ENCODE measurements around the gene BCL2L12. TPM values are rescaled to one million over a fixed set of nuclear protein-coding genes. Genes with fewer than 3 reads are reported as not detected.

The BCL2L12 gene
- total and polyA plus RNA-seq, 2 donors (not counting 1 experiment from before 2014, with no cell fraction given) = 19.9 to 22.1 TPM

DNA sequence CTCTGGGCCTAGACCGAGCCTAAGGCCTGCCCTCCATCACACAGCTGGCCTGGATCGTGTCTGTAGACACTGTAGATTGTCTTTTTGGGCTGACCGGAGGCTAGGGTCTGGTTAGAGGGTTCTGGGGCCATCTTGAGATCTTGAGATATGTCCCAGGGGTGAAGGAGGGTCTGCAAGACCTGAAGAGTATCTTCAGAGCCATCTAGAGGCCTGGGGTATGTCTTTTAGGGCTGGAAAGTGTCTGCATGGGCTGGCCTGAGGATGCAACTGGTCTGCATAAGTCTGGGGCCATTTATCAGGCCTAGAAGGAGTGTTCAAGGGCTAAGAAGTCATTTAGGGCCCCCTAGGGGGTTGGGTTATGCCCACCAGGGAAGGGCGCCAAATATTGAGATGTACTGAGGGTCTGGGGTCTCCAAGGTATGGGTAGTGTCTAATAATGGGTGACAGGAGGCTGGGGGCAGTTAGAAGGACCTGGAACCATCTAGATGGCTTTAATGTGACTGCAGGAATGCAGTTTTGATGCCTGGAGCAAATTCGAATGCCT is 23.2 kb upstream of the BCL2L12 start:
- intact Hi-C loops (cut with micrococcal nuclease) = loop anchor here (1.0 kb wide), 2 partner anchors 189 to 235 kb away; partner anchors contain the start of genes AKT1S1, ALDH16A1 and TBC1D17
- TF ChIP-seq EZH2 (IDR thresholded peaks at IDR 0.05; ENCODE audit: borderline replicate concordance, insufficient read depth, low read depth, low read length, poor library complexity, severe bottlenecking) (no peak), CTCF (IDR thresholded peaks at IDR 0.05) (no peak)
- no peaks in the 10 kb centered on the region for H3K9me3 ChIP-seq (ENCODE audit: control extremely low read depth in 1 of 3, control insufficient read depth in 2 of 3, insufficient read depth in 1 of 3, low read length in 2 of 3)
- H3K27ac ChIP-seq (ENCODE audit: low read length in 2 of 2) = peak overlapping the region; percentile 85 to 95
- DNase-seq = no peak
- peak overlapping the region; percentile 87 for H3K9ac ChIP-seq (ENCODE audit: low read length)
- H3K9me3 Mint-ChIP-seq (ENCODE audit: insufficient read depth) = no peaks in the 10 kb centered on the region
- ATAC-seq (ENCODE audit: low read depth) = no peak
- peak overlapping the region; percentile 92 for H3K4me2 ChIP-seq (replicated peaks; ENCODE audit: low read depth, low read length, poor library complexity, severe bottlenecking)
- H3K27me3 ChIP-seq (replicated peaks in 1 of 4; ENCODE audit: control extremely low read depth in 1 of 4, control insufficient read depth in 3 of 4, insufficient read depth in 4 of 4, low read length in 3 of 4) = no peaks in the 10 kb centered on the region
- H3K36me3 ChIP-seq (replicated peaks in 1 of 2; ENCODE audit: control extremely low read depth in 1 of 2, control insufficient read depth in 1 of 2, extremely low read depth in 1 of 2, insufficient read depth in 2 of 2, low read length in 1 of 2) = peaks cover 0 to 26% of the 10 kb centered on the region in 2 experiments
- peaks cover 53% of the 10 kb centered on the region for H3K4me1 Mint-ChIP-seq
- 13% methylated on average over 5 of the region's 5 CpGs for WGBS (ENCODE audit: insufficient coverage)
- peaks cover 23% of the 10 kb centered on the region for H4K20me1 ChIP-seq (ENCODE audit: control insufficient read depth, insufficient read depth, low read length, poor library complexity, severe bottlenecking)
- peaks cover 64% of the 10 kb centered on the region for H3K79me2 ChIP-seq (ENCODE audit: control insufficient read depth, insufficient read depth, low read length)
- peaks cover 37 to 55% of the 10 kb centered on the region in 2 donors for H3K4me1 ChIP-seq (ENCODE audit: control insufficient read depth in 2 of 2, insufficient read depth in 2 of 2, low read length in 2 of 2)
- POLR2A ChIA-PET = interaction anchor here (0.6 to 3.4 kb wide), 7 partner anchors 22 to 208 kb away, joined by 3 to 53 read pairs (median 3); partner anchors contain the start of genes NOSIP, PRMT1 and PRRG2
- peak overlapping the region; percentile 64 to 97 (median 90) for H3K4me3 ChIP-seq (ENCODE audit: control extremely low read depth in 1 of 5, extremely low read depth in 1 of 5, insufficient read depth in 1 of 5, low read depth in 2 of 5, low read length in 4 of 5)
- H2AFZ ChIP-seq (ENCODE audit: insufficient read depth, low read depth, low read length, poor library complexity, severe bottlenecking) = peak overlapping the region; percentile 81
- CTCF ChIA-PET = interaction anchor here (0.9 to 1.5 kb wide), 5 partner anchors 22 to 72 kb away, joined by 3 to 8 read pairs (median 3); partner anchors contain the start of genes IRF3, NOSIP and PRRG2
- no peaks in the 10 kb centered on the region for H3K27me3 Mint-ChIP-seq
- peak overlapping the region; percentile 95 for H3K27ac Mint-ChIP-seq
- peak overlapping the region; percentile 96 for H3K4me3 Mint-ChIP-seq

DNA sequence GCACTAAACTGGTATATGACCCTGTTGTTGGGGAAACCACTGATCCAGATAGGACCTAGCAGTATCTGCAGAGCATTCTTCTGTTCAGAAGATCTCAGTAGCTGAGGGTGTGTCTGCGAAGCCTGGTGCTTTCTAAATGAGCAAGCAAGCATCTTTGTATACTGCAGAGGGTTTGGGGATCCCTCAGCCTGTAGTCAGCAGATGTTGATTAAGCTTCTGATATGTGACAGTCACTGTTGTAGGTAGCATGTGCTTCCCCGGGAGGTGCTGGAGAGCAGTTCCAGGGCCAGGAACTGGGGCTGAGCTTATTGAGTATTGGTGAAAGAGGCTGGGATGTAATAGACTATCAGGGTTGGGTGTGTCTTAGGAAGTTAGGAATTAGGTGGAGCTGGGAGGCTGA is 22.3 kb upstream of the BCL2L12 start:
- Mint-ChIP-seq H3K27ac (no peak overlapping the region), H3K4me3 (peak overlapping the region; percentile 96), H3K4me1 (peaks cover 47% of the 10 kb centered on the region), H3K27me3 (no peaks in the 10 kb centered on the region), H3K9me3 (ENCODE audit: insufficient read depth) (no peaks in the 10 kb centered on the region)
- peaks cover 64% of the 10 kb centered on the region for H3K79me2 ChIP-seq (ENCODE audit: control insufficient read depth, insufficient read depth, low read length)
- H3K27ac ChIP-seq (ENCODE audit: low read length in 2 of 2) = no peak overlapping the region
- no peaks in the 10 kb centered on the region for H3K9me3 ChIP-seq (ENCODE audit: control extremely low read depth in 1 of 3, control insufficient read depth in 2 of 3, insufficient read depth in 1 of 3, low read length in 2 of 3)
- CTCF ChIA-PET = interaction anchor here (1.3 to 1.5 kb wide), 2 partner anchors 25 to 63 kb away, joined by 3 read pairs; partner anchors contain the start of genes NOSIP and PRRG2
- POLR2A ChIA-PET = interaction anchor here (0.9 to 2.3 kb wide), 2 partner anchors 16 to 21 kb away, joined by 3 to 19 read pairs; no protein-coding TSS in a partner anchor
- peaks cover 28 to 46% of the 10 kb centered on the region in 2 donors for H3K4me1 ChIP-seq (ENCODE audit: control insufficient read depth in 2 of 2, insufficient read depth in 2 of 2, low read length in 2 of 2)
- intact Hi-C loops (cut with micrococcal nuclease) = no loop called here
- no peak for TF ChIP-seq EZH2 (IDR thresholded peaks at IDR 0.05; ENCODE audit: borderline replicate concordance, insufficient read depth, low read depth, low read length, poor library complexity, severe bottlenecking)
- TF ChIP-seq CTCF (IDR thresholded peaks at IDR 0.05) = no peak
- DNase-seq (no peak), ATAC-seq (ENCODE audit: low read depth) (no peak)
- H3K36me3 ChIP-seq (replicated peaks in 1 of 2; ENCODE audit: control extremely low read depth in 1 of 2, control insufficient read depth in 1 of 2, extremely low read depth in 1 of 2, insufficient read depth in 2 of 2, low read length in 1 of 2) = peaks cover 0 to 31% of the 10 kb centered on the region in 2 experiments
- peaks cover 23% of the 10 kb centered on the region for H4K20me1 ChIP-seq (ENCODE audit: control insufficient read depth, insufficient read depth, low read length, poor library complexity, severe bottlenecking)
- H3K9ac ChIP-seq (ENCODE audit: low read length) = no peak overlapping the region
- H3K4me3 ChIP-seq (ENCODE audit: control extremely low read depth in 1 of 5, extremely low read depth in 1 of 5, insufficient read depth in 1 of 5, low read depth in 2 of 5, low read length in 4 of 5) = no peak overlapping the region
- H3K27me3 ChIP-seq (replicated peaks in 1 of 4; ENCODE audit: control extremely low read depth in 1 of 4, control insufficient read depth in 3 of 4, insufficient read depth in 4 of 4, low read length in 3 of 4) = no peaks in the 10 kb centered on the region
- 79% methylated on average over 2 of the region's 2 CpGs for WGBS (ENCODE audit: insufficient coverage)
- H3K4me2 ChIP-seq (replicated peaks; ENCODE audit: low read depth, low read length, poor library complexity, severe bottlenecking) = peak overlapping the region; percentile 92
- no peak overlapping the region for H2AFZ ChIP-seq (ENCODE audit: insufficient read depth, low read depth, low read length, poor library complexity, severe bottlenecking)

All from B cell (primary cell).